NCI-H345 treated with DMSO at 0.1 percent for 48 hours (cell line): ENCODE results near the gene CROCC2.

Experiments
- DNase-seq: peaks from one replicate; lab custom pipeline; 2025; ENCODE audit not compliant: unreplicated experiment; lab: John Stamatoyannopoulos, UW

Gene CROCC2

GRCh38 chr2:240954436-240955305 lies 48.5 kb downstream of the CROCC2 start:
- DNase-seq: no peak

DNA sequence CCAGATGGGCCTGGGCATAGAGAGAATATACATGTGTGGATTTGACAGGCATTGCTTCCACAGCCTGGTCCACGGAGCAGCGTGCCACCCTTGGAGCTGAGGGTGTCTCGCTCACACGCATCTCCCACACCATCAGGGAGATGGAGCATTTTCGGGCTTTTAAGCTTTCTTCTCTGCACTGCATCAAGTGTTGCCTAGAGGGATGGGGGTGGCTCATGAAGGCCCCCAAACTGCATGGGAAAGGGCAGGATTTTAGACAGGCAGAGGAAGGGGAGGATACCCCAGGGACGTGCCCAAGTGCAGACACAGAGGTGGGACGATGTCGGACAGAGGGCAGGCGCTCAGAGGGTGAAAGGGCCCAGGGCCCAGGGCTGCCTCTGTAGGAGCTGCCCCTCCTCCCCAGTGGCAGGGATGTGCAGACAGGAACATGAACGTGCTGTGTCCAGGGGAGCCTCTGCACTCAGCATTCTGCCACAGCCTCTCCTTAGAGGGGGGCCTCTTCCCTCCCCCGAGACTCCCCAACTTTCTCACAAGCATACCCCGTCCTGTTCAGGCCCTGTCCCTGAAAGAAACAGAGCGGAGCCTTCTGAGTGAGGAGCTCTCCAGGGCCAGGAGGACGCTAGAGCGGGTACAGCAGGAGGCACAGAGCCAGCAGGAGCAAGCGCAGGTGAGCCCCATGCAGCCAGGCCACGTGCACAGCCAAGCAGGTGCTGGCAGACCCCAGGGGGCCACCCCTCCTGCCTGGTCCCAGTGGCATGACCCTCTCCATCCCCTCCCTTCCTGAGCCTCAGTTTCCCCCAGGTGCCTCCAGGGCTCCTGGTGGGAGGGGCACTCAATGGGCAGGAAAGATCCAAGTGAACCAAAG lies 49.4 kb downstream of the CROCC2 start:
- DNase-seq: peak; percentile 37

GRCh38 chr2:240956171-240956934 lies 50.2 kb downstream of the CROCC2 start:
- peak; percentile 33 for DNase-seq

DNA sequence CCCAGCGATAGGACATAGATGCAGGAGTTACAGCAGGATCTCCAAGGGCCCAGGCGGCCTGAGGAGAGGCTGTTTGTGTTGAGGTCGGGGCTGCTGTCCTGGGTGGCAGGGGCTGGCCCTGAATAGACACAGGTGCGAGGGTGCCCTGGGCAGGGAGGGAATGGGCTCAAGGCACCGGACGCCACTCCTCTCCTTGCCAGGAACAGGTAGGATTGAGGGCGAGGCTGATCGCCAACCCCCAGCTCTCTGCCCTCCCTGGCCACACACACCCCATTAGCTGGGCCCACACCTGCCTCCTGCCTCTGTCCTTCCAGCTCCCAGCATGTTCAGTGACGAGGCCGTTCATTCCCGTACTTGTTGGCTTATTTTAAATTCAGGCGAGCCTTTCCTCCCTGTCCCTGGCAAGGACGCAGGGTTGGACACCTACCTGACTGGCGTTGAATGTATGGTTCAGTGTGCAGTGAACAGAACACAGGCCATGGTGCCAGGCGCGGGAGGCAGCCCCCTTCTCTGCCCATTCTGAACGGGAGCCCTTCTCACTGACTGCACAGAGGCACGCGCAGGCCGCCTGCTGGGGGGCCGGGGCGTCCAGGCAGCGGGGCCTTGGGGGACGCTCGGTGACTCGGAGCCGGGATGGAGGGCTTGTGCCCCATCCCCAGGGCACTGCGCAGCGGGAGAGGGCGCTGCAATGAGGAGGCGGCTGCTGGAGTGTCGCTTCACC lies 51.0 kb downstream of the CROCC2 start:
- no peak for DNase-seq

GRCh38 chr2:240957656-240958365 lies 51.7 kb downstream of the CROCC2 start:
- DNase-seq: no peak

- no peak for DNase-seq
Observed at GRCh38 chr2:240958366-240959213, 52.5 kb downstream of the CROCC2 start.

- no peak for DNase-seq
Observed at GRCh38 chr2:240959214-240959940, 53.2 kb downstream of the CROCC2 start.

DNA sequence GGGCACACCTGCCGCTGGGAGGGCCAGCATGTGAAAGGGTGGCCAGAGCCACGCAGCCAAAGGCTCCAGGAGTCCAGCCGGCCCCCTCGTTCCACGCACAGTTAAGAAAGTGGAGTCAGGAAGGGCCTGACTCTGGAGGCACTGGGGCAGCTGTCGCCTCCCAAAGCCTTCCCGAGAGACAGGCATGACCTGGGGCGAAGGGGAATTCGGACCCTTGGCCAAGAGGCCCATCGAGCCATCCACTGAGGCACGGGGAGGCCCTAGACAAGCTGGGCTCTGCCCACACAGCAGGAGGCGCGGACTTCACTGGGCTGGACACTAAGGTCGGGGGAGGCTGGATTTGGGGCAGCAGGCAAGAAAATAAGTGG lies 53.8 kb downstream of the CROCC2 start:
- no peak for DNase-seq

DNA sequence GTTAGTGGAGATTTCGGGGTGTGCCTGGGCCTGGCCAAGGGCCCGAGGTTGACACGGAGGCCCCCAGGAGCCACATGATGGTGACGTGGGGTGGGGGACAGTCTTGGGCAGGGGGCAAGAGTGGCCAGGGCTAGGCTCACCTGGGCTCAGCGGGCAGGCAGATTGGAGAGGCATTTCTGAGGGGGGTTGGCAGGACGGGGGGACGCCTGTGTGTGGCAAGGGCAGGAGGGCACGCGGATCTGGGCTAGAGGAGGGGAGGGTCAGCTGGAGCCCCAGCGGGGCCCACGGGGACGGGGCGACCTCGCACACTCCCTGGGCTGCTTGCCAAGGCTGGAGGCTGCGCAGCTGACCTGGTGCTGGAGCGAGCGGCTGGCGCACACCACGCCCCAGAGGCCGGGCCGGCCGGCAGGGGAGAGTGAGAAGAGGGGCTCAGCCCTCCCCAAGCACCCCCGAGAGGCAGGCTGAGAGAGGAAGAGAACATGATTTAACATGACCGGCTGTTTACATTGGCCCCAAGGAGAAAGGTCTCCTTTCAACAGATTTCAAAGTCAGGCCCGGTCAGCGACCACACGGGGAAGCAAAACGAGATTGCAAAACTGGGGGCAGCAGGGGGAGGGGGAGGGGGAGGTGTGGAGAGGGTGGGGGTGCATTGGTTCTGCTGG lies 54.3 kb downstream of the CROCC2 start:
- no peak for DNase-seq

DNA sequence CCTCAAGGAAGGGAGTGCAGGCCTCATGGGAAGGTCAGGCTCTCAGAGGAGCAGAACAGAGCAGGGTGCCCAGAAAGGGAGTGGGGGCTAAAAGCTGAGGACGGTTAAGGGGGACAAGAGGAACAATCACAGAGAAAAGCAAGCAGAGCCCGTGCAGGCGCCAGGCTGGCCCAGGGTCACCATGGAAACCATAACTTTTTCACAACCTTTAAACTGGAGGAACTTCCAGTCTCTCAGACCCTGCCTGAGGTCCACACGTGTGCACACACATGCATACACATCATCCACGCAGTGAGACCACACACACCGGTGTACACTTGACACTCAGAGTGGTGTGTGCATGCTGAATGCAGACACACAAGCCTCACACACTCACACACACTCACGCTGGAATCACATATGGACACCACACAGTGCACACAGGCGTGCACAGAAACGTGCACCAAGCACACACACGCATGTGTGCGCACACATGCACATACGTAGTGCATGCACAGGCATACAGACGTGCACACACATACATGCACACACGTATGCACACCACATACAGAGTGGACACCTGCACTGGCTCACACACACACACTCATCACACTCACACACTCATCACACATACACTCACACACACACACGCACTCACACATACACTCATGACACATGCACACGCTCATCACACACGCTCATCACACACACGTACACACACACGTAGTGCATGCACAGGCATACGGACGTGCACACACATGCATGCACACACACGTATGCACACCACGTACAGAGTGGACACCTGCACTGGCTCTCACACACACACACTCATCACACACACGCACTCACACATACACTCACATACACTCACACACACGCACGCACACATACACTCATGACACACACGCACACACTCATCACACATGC lies 55.1 kb downstream of the CROCC2 start:
- no peak for DNase-seq

- no peak for DNase-seq
Observed at GRCh38 chr2:240961910-240962299, 55.8 kb downstream of the CROCC2 start.

DNA sequence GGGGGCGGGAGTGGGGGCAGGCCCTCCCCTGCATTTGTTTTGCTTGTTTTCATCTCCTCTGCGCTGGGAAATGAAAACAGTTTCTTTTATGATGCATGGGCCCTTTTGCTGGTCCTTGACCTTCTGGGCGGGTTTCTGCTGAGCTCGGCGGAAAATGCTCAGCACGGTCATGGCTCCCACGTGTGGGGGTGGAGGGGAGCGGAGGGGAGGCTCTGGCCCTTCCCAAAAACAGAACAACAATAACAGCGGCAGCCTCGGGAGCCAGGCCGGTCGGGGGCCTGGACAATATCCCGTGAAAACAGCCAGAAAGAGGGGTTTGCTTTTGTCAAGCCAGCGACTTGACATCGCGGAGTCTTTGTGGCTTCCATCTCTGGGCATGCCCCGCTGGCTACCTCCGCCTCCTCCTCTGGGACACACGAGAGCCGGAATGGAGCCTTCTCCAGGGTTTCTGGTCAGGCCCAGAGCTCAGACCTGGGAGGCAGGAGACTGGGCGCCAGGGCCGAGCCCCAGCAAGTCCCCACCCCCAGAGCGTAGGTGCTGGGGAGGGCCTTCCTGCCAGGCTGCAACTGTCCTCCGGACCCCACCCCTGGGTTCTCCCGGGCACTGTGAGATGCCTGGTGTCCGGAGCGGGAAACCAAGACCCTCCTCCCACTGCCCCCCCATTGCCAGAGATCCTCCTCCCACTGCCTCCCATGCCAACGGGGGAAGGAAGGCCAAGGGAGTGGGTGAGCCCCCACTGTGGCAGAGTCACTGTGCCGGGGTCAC lies 56.3 kb downstream of the CROCC2 start:
- DNase-seq: no peak

GRCh38 chr2:240963065-240963867 lies 57.1 kb downstream of the CROCC2 start:
- no peak for DNase-seq

DNA sequence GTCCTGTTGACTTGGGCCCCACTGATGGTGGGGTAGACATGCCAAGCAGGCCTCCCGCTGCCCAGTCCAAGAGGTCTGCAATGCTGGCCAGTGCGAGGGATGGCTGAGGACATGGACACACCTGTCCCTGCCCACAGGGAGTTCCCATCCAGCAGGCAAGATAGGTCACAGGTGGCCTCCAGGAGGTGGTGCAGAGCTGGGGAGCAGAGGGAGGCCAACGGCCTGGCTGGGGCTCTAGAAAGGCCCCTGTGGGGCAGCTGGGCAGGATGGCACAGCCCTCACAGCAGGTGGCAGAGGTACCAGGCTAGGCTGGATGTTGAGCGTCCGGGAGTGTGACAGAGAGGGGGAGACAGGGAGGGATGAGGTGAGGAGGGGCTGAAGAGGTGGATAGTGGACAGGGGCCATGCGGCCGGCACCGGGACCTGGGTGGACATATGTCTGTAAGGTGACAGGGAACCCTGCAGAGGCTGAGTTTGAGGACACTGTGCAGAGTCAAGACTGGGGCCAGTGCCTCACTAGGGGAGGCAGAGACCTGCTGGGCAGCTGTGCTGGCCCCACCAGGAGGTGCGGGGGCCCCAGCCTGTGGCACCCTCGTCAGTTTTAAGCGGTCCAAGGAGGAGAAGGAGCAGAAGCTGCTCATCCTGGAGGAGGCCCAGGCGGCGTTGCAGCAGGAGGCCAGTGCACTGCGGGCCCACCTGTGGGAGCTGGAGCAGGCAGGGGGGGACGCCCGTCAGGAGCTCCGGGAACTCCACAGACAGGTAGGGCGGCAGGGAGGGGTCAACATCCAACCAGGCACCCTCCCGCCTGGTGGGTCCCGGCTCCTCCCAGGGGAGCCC lies 58.0 kb downstream of the CROCC2 start:
- no peak for DNase-seq
